RWPE2 (cell line): ENCODE measurements around the gene KRTAP25-1.

Experiments used
- ATAC-seq: fragments of 200-7000 bp; cut with Tn5 transposase; 3 replicates; pipeline ENCODE4 v1.9.1; 2021; ENCODE audit warnings: low read depth
- DNase-seq: peaks from one replicate; pipeline ENCODE4 v3.0.0-alpha.2; 2020; ENCODE audit warnings: low spot score
- H3K27ac ChIP-seq: fragments of 450-650 bp; 2 replicates; pipeline ENCODE4 v1.5.1; 2017; ENCODE audit warnings: mild to moderate bottlenecking; ENCODE audit not compliant: poor library complexity, severe bottlenecking
- H3K27me3 ChIP-seq: fragments of 250-450 bp; sonication (Bioruptor Pico); 2 replicates; pipeline ENCODE4 v1.5.1; 2021; ENCODE audit warnings: mild to moderate bottlenecking, moderate library complexity; ENCODE audit not compliant: insufficient read depth, poor library complexity, severe bottlenecking
- H3K36me3 ChIP-seq: fragments of 250-450 bp; sonication (Bioruptor Pico); 2 replicates; pipeline ENCODE4 v1.5.1; 2020; ENCODE audit warnings: low read depth, mild to moderate bottlenecking, moderate library complexity
- H3K4me1 ChIP-seq: fragments of 250-450 bp; sonication (Bioruptor Pico); 2 replicates; pipeline ENCODE4 v1.5.1; 2021; ENCODE audit warnings: mild to moderate bottlenecking, moderate library complexity; ENCODE audit not compliant: insufficient read depth, poor library complexity, severe bottlenecking
- H3K4me3 ChIP-seq: fragments of 250-450 bp; sonication (Bioruptor Pico); 2 replicates; pipeline ENCODE4 v1.5.1; 2021; ENCODE audit warnings: mild to moderate bottlenecking, moderate library complexity; ENCODE audit not compliant: severe bottlenecking
- H3K9me3 ChIP-seq: fragments of 250-450 bp; sonication (Bioruptor Pico); 2 replicates; pipeline ENCODE4 v1.5.1; 2021; ENCODE audit warnings: mild to moderate bottlenecking, moderate library complexity; ENCODE audit not compliant: severe bottlenecking
- TF ChIP-seq, protein P1 (sequence below): fragments of 450-650 bp; IDR thresholded peaks from one replicate; pipeline ENCODE4 v1.5.1; 2017; ENCODE audit warnings: mild to moderate bottlenecking, moderate library complexity; ENCODE audit not compliant: poor library complexity, severe bottlenecking

KRTAP25-1 gene

GRCh38 chr21:30271156-30271555, 18.2 kb downstream of the KRTAP25-1 start:
- TF ChIP-seq, protein P1, sequence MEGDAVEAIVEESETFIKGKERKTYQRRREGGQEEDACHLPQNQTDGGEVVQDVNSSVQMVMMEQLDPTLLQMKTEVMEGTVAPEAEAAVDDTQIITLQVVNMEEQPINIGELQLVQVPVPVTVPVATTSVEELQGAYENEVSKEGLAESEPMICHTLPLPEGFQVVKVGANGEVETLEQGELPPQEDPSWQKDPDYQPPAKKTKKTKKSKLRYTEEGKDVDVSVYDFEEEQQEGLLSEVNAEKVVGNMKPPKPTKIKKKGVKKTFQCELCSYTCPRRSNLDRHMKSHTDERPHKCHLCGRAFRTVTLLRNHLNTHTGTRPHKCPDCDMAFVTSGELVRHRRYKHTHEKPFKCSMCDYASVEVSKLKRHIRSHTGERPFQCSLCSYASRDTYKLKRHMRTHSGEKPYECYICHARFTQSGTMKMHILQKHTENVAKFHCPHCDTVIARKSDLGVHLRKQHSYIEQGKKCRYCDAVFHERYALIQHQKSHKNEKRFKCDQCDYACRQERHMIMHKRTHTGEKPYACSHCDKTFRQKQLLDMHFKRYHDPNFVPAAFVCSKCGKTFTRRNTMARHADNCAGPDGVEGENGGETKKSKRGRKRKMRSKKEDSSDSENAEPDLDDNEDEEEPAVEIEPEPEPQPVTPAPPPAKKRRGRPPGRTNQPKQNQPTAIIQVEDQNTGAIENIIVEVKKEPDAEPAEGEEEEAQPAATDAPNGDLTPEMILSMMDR = no peak
- H3K4me3 ChIP-seq = no peak overlapping the region
- no peaks in the 10 kb centered on the region for H3K9me3 ChIP-seq
- no peaks in the 10 kb centered on the region for H3K27me3 ChIP-seq
- ATAC-seq (no peak), DNase-seq (no peak)
- no peak overlapping the region for H3K27ac ChIP-seq
- no peaks in the 10 kb centered on the region for H3K4me1 ChIP-seq
- H3K36me3 ChIP-seq = no peaks in the 10 kb centered on the region

GRCh38 chr21:30269803-30270530, 19.3 kb downstream of the KRTAP25-1 start:
- DNase-seq (no peak), ATAC-seq (no peak)
- Histone ChIP-seq H3K9me3 (no peaks in the 10 kb centered on the region), H3K4me3 (no peak overlapping the region), H3K27ac (no peak overlapping the region), H3K36me3 (no peaks in the 10 kb centered on the region), H3K4me1 (no peaks in the 10 kb centered on the region), H3K27me3 (no peaks in the 10 kb centered on the region)
- TF ChIP-seq, protein P1 = no peak

GRCh38 chr21:30268608-30269197, 20.6 kb downstream of the KRTAP25-1 start:
- DNase-seq (no peak), ATAC-seq (no peak)
- Histone ChIP-seq H3K4me3 (no peak overlapping the region), H3K9me3 (no peaks in the 10 kb centered on the region), H3K27ac (no peak overlapping the region), H3K4me1 (no peaks in the 10 kb centered on the region), H3K27me3 (no peaks in the 10 kb centered on the region), H3K36me3 (no peaks in the 10 kb centered on the region)
- TF ChIP-seq, protein P1 = no peak

GRCh38 chr21:30257773-30258172, 31.5 kb downstream of the KRTAP25-1 start:
- Histone ChIP-seq H3K27ac (no peak overlapping the region), H3K27me3 (no peaks in the 10 kb centered on the region), H3K4me3 (no peak overlapping the region), H3K4me1 (no peaks in the 10 kb centered on the region), H3K36me3 (no peaks in the 10 kb centered on the region), H3K9me3 (no peaks in the 10 kb centered on the region)
- ATAC-seq (peak; percentile 82), DNase-seq (no peak)
- TF ChIP-seq, protein P1 = peak; percentile 69

- TF ChIP-seq, protein P1 = no peak
- Histone ChIP-seq H3K9me3 (no peaks in the 10 kb centered on the region), H3K27me3 (no peaks in the 10 kb centered on the region), H3K27ac (no peak overlapping the region), H3K4me1 (no peaks in the 10 kb centered on the region), H3K36me3 (no peaks in the 10 kb centered on the region), H3K4me3 (no peak overlapping the region)
- DNase-seq (no peak), ATAC-seq (no peak)
Observed at GRCh38 chr21:30256100-30256499, 33.2 kb downstream of the KRTAP25-1 start.
